ENCODE results near the gene SRSF4.

The SRSF4 gene

DNA sequence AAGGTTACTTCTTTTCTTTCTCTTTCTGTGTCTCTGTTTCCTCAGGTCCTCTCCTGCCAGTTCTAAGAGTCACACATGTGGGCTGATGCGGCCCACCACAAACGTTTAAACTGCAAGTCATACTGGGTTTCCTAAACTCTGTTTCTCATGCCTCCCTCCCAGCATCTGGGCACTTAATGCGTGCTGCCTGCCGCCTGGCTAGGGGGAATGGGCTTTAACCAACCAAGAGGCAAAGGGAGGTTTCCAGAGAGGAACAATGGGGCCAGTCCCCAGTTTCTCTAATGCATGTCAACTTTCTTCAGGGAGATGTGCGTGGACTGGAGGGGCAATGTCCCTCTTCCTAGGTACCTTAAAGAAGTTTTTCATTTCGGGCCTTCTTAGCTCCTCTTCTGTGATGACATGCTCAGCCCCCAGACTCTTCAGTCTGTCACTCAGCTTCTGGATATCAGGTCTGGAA lies 19.9 kb upstream of the SRSF4 start:
- no peak for DNase-seq (ENCODE audit: low read depth in 4 of 4, low spot score in 1 of 4)

DNA sequence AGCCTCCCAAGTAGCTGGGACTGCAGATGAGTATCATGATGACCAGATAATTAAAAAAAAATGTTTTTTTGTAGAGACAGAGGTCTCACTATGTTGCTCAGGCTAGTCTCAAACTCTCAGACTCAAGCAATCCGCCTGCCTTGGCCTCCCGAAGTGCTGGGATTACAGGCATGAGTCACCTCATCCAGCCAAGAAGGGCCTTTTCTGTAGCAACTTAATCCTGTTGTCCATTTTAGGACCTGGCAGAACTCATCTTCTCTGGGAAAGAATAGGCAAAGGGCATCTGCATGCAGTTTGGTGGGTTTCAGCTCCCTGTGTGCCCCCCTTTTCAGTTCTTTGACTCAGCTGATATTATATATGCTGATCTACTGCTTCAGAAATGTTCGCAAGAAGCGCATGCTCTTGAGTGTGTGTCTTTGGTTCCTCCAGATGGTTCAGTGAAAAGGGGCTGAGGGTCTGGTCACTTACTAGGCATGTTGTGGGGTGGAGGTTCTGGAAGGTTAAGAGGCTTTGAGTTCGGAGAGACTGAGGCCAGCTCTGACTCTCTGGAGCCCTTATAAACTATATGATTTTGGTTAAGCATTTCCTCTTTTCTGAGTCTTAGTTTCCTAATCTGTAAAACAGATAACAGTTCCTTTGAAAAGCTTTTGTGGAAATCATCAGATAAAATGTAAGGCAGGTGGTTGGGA lies 19.4 kb upstream of the SRSF4 start:
- DNase-seq (ENCODE audit: low read depth in 4 of 4, low spot score in 1 of 4) = no peak

DNA sequence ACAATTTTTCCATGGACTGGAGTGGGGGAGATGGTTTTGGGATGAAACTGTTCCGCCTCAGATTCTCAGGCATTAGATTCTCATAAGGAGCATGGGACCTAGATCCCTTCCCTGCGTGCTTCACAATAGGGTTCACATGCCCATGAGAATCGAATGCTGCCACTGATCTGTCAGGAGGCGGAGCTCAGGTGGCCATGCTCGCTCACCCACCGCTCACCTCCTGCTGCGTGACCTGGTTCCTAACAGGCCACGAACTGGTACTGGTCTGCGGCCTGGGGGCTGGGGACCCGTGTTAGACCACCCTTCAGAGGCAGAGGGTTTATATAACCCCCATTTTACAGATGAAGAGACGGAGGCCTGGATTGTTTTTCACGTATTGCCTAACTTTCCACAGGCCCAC lies 16.3 kb upstream of the SRSF4 start:
- DNase-seq (ENCODE audit: low read depth in 4 of 4, low spot score in 1 of 4) = no peak

DNA sequence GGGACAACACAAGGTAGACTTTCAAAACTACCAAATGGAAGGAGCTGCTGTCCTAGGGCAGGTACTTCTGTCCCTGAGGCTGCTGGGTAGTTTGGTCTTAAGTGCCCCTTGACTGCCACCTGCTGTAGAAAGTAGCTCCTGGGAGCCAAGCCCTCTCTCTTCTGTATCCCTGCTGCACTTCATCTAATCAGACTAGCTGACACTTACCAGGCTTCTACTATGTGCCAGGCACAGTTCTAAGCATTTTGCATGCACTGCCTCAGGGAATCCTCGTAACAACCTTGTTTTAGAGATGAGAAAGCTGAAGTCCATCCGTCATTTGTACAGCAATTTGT lies 15.9 kb upstream of the SRSF4 start:
- DNase-seq (ENCODE audit: low read depth in 4 of 4, low spot score in 1 of 4) = no peak

DNA sequence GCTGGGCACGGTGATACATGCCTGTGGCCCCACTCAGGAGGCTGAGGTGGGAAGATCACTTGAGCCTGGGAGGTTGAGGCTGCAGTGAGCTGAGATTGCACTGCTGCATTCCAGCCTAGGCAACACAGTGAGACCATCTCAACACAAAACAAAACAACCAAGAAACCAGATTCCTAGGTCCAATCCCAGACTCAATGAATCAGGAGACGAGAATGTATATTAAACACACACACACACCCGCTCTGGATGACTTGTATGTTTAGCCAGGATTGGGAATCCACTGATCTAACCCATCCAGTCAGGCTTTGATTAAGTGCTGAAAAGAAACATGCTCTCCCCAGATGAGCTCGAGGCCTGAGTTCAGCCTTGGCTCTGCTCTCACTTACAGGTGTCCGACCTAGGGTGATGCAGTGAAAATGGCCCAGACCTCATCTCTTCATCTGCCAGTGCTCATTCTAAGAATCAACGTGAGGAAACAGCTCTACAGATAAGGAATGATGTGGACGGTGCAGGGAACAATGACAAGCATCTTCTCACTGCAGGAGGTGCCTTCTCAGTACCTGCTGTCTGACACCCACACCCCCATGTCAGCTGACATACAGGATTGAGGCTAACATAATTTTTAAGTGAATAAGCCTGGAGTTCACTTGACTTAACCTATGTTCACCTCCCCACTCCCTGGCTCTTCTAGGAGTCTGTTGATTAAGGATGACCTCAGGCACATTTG lies 15.3 kb upstream of the SRSF4 start:
- DNase-seq (ENCODE audit: low read depth in 4 of 4, low spot score in 1 of 4) = no peak

DNA sequence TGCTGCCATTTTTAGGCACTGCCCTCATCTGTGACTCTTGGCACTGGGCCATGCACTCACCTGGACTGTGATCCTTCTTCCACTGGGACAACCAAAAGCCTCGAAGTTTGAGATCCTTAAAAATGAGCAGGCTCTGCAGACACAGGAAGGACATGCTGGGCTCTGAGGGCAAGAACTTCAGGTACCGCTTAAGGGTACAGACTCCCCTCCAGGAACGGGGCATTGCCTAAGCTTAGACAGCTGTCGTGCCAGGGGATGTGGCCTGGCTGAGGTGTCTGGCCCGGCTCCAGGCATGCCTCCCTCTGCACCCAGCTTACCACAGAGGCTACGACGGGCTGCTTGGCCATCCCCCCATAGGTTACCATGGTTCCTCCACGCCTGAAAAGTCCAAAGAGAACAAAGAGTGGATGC lies 14.2 kb upstream of the SRSF4 start:
- no peak for DNase-seq (ENCODE audit: low read depth in 4 of 4, low spot score in 1 of 4)

DNA sequence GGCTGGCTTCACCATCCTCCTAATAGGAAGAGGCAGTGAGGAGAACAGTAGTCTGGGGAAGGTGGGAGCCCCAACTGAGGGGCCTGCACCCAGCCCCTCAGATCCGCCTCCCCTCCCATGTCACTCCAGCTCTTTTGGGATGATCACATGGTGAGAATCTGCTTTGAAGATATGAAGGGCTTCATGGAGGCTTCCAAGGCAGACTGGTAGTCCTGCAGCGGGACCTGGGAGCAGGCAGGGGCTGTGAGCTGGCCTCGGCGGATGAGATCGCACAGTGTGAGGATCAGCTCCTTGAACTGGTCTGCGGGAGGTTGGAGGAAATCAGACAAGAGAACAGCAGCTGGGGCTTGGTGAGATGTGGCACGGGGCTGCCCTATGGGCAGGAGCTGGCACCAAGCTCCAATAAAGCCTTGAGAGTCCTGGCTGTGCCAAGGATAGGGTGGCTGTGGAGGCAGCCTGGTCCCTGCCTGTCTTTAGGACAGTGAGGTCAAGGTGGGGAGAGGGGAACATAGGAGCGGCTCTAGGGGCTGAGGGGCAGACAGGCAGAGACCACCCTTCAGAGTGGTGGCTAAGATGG lies 12.3 kb upstream of the SRSF4 start:
- DNase-seq (ENCODE audit: low read depth in 4 of 4, low spot score in 1 of 4) = no peak

DNA sequence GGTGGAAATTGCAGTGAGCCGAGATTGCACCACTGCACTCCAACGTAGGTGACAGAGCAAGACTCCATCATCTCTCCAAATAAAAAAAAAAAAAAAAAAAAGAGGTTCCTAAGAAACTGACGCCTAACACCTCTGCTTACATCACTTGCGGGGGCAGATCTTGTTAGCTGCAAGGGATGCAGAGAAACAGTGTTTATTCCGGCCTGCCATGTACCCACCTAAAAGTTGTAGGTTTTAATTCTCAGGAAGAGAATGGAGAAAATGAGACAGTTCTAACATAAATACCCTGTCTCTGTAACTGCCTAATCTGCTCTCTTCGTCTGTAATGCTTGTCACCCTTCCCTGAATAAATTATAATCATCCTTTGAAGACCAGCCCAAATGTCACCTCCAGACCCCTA lies 9.0 kb upstream of the SRSF4 start:
- DNase-seq (ENCODE audit: low read depth in 4 of 4, low spot score in 1 of 4) = no peak

DNA sequence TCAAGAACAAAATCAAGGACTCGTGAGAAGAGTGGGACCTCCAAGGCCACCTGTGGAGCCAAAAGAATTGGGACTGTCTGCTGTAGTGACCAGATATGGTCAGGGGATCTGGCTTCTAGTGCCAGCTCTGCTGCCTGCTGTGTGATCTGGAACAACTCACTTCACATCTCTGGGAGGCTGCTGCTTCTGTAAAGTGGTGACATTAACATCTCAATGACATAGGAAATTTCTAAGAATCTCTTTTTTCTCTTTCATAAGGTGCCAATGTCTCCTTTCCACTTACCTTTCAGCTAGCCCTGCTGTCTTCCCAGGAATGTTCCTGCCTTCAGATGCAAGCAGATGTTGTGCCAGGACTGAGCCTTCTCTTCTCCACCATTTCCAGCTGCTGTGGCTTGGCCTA lies 5.0 kb upstream of the SRSF4 start:
- no peak for DNase-seq (ENCODE audit: low read depth in 4 of 4, low spot score in 1 of 4)

DNA sequence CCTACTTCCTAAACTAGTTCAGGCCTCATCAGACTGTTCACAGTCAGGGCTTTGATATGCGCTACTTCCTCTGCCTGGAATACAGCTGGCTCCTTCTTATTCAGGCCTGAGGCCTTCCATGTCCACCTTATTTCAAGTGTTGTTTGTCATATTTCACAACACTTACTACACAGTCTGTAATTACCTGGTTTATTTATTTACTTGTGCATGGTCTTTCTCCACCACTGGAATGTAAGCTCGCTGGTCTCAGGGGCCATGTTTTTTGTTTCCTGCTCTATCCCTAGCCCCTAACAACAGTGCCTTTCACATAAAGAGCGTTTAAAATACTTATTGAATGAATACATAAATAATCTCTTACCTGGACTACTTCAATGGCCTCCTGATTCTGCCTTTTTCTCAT lies 4.6 kb upstream of the SRSF4 start:
- no peak for DNase-seq (ENCODE audit: low read depth in 4 of 4, low spot score in 1 of 4)

DNA sequence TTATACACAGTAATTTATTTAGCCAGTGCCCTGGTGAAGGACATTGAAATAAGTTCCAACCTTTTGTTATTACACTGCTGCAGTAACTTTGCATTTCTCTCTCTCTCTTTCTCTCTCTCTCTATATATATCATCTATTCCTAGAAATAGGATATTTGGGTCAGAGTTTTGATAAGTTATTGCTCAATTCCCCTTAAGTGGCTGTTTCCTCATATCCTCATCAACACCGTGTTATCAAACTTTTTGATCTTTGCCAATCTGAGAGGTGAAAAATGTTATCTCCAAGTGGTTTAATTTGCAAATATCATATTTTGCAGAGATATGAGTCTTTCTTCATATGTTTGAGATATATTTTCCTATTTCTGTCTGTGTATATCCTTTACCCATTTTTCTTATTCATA lies 1.6 kb upstream of the SRSF4 start:
- no peak for DNase-seq (ENCODE audit: low read depth in 4 of 4, low spot score in 1 of 4)

DNA sequence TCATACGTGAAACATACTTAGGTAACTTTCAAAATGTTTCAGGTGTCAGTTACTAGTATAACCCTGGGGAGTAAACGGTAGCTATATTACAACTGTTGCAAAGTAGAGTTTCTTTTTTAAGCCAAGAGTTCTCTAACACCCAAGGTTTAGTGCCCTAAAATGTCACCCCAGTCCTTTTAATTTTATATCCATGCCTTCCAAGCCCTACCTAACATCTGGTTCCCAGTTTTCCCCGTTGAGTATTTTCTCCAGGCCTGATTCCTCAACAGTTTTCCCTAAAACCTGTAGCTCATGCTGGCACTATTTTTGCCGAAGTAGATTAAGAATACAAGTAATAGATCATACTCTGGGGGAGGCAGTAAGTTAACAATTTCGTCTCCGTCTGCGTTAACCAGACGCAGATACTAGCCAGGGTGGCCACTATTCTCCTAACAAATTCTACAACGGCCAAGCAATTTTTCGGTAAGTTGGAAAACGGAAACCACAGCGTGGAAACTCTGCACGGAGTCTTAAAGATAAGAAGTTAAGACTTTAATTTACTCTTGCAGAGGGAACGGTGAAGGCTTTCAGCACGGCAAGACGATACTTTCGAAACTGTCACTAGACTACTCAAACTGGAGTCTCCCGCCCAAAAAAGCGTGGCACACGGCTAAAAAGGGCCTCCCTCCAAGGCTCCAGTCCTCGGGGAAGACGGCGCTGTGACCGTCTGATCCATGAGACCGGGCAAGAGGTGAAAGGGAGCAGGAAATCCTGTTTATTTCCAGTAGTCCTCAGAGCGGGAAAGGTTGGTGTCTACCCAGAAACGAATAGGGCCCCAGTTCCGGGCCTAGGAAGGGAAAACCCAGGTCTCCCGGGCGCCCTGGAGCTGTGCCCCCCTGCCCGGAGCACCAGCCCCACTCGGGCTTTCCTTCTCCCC lies 945 bp downstream of the SRSF4 start:
- no peak for DNase-seq (ENCODE audit: low read depth in 4 of 4, low spot score in 1 of 4)

DNA sequence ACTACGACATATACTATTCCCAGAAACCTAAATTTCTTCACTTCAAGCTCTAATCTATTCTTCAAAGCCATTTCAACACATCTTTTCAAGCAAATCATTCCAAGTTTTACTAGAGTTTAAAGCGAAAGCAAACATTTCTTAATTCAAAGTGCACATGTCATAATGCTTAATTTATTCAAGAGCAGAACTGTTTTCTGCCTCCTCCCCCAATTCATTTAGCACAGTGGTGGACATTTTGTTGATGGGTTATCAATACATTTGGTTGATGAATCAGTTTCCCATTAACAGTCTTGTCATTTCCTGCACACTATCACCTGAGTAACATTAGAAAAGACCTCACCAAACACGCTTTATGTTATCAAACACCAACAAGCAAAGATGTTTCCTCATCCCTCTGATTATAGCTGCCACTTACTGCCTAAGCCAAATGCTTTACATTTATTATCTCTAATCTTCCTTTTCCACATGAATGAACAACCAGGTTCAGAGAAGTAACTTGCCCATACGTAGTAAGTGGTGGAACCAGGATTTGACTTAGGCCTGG lies 2.0 kb downstream of the SRSF4 start:
- no peak for DNase-seq (ENCODE audit: low read depth in 4 of 4, low spot score in 1 of 4)

DNA sequence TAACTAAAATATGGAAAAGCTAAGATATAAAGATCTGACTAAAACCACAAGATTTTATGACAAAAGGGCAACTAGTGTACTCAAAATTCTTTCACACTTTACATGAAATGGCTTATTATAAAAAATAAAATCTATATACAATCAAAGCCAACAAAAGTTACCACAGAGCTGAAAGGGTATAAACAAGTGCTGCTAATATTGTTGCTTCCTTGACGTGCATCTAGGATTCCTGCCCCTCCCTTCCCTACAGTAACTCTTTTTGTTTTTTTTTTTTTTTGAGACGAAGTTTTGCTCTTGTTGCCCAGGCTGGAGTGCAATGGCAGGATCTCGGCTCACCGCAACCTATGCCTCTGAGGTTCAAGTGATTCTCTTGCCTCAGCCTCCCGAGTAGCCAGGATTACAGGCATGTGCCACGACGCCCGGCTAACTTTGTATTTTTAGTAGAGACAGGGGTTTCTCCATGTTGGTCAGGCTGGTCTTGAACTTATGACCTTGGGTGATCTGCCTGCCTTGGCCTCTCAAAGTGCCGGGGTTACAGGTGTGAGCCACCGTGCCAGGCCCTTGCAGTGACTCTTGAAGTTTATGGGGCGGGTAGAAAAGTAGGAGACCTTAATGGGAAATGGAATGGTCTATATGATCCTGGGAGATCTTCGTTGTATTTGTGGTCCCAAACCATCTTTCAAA lies 4.5 kb downstream of the SRSF4 start:
- no peak for DNase-seq (ENCODE audit: low read depth in 4 of 4, low spot score in 1 of 4)

DNA sequence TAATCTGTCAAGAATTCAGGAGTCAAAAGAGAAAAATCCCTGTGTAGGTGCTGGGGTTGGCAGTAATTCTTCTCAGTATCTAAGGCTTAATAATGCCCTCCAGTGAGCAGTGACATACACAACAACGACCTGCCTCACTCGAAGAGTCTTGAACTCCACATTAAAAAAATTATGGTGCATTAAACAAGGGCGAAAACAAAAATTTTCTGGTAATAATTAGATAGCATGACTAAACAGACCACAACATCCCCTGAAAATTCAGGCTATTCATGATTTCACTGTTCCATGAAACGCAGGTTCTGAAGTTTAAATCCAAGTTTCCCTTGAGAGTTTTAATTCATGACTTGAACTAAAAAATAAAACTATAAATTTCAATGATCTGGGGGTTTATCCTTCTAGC lies 5.1 kb downstream of the SRSF4 start:
- no peak for DNase-seq (ENCODE audit: low read depth in 4 of 4, low spot score in 1 of 4)

DNA sequence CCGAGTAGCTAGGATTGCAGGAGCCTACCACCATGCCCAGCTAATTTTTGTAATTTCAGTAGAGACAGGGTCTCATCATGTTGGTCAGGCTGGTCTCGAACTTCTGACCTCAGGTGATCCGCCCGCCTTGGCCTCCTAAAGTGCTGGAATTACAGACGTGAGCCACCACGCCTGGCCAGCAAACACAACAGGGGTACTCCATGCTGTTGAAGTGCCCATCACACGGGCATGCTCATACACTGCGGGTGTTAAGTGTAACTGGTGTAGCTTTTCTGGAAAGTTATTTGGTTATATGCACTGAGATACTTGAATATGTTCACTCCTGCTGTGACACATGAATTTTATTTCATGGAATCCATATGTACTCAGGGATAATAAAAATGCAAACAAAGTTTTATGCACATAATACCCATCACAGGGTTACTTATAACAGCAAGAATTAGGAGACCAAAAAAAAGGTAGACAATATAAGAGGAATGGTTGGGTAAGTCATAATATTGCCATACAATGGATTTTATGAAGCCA lies 9.2 kb downstream of the SRSF4 start:
- DNase-seq (ENCODE audit: low read depth in 4 of 4, low spot score in 1 of 4) = no peak

DNA sequence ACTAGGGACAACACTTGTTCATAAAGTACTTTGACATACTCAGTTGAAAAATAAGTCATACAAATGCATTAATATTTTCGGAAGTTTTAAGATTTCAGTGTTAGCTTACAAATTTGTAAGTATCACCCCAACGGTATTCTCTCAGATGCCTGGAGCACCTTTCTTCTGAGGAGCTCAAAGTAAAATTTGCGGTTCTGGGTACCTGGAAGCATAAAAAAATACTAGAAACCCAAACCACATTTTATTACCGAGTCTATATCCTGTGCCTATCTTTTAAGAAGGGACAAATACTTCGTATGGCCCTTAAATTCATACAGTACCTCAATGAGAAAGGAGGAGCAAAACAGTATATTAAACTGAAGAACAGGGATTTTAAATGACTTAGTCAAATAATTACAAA lies 10.2 kb downstream of the SRSF4 start:
- DNase-seq (ENCODE audit: low read depth in 4 of 4, low spot score in 1 of 4) = no peak

DNA sequence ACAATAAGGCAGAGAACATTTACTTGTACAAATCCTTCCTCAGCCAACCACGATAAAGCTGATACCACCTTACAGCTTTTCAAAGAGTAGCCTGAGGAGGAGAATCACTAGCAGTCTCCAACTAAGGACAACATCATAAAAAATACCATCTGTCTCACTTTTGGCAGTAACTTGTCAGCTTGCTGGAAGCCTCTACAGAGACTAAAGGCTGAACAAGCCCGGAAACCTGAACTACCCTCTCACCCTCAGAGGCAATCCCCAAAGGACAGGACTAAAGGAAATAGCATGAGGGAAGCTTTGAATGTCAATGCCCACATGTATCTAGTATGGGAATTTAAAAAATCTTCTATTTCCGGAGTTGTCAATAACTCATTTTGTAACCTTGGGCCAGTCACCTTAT lies 10.6 kb downstream of the SRSF4 start:
- DNase-seq (ENCODE audit: low read depth in 4 of 4, low spot score in 1 of 4) = no peak

DNA sequence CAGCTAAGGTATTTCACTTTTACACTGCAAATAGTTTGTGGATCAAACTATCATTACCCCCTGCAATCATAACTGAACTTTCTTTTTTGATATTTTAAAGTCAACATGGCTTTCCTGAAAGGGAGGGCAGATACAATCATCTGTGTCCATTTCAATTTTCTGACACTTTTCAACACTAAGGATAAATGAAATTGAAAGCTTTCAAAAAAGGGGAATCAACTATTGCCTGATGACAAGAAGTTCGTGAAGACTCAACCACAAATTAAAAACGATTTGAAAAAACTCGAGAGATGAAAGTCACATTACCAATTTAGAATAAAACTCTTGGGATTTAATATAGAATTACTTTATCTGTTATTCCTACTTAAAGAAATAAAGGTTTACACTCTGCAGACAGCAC lies 11.7 kb downstream of the SRSF4 start:
- no peak for DNase-seq (ENCODE audit: low read depth in 4 of 4, low spot score in 1 of 4)

DNA sequence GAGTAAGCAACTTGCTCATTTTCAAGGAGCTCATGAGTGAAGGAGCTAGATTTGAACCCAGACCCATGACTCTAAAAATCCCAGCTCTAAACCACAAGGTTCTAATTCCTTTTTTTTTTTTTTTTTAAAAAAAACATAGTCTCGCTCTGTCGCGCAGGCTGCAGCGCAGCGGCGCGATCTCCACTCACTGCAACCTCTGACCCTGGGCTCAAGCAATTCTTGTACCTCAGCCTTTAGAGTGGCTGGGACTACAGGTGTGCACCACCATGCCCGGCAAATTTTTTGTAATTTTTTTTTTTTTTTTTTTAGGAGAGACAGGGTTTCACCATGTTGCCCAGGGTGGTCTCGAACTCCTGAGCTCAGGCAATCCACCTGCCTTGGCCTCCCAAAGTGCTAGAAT lies 13.8 kb downstream of the SRSF4 start:
- DNase-seq (ENCODE audit: low read depth in 4 of 4, low spot score in 1 of 4) = no peak
